Liver (tissue), 9 donors: ENCODE results near the gene CCDC88C. TPM values are rescaled to one million over a fixed set of nuclear protein-coding genes. Genes with fewer than 3 reads are reported as not detected.

Source experiments
- DNase-seq: peaks from one replicate; pipeline ENCODE4 v3.0.0-alpha.2; 2017; ENCODE audit warnings: low spot score
- H3K27ac ChIP-seq, 2 donors: one replicate each; pipeline ENCODE4 v1.7.0; 2013; ENCODE audit warnings: inconsistent platforms in 2 of 2, low read length in 2 of 2, control low read depth in 1 of 2, low read depth in 1 of 2, mild to moderate bottlenecking in 1 of 2
- H3K27me3 ChIP-seq, 4 donors: one replicate each; pipeline versions ENCODE4 v1.6.1 to v1.7.0; 2013; ENCODE audit warnings: low read length in 3 of 4, inconsistent platforms in 1 of 4, mild to moderate bottlenecking in 1 of 4, moderate library complexity in 1 of 4; ENCODE audit not compliant: control insufficient read depth in 4 of 4, insufficient read depth in 4 of 4
- H3K36me3 ChIP-seq, 4 donors: one replicate each; pipeline versions ENCODE4 v1.6.1 to v1.7.0; 2013; ENCODE audit warnings: low read length in 3 of 4, mild to moderate bottlenecking in 3 of 4, low read depth in 1 of 4, moderate library complexity in 1 of 4; ENCODE audit not compliant: control insufficient read depth in 4 of 4, insufficient read depth in 3 of 4
- H3K4me1 ChIP-seq, 4 donors: one replicate each; pipeline versions ENCODE4 v1.6.1 to v1.7.0; 2013; ENCODE audit warnings: low read length in 3 of 4, mild to moderate bottlenecking in 3 of 4, moderate library complexity in 1 of 4; ENCODE audit not compliant: control insufficient read depth in 4 of 4, insufficient read depth in 4 of 4
- H3K4me3 ChIP-seq, 3 donors: one replicate each; pipeline versions ENCODE4 v1.6.1 to v1.7.0; 2013; ENCODE audit warnings: low read length in 3 of 3, control low read depth in 1 of 3, low read depth in 1 of 3, mild to moderate bottlenecking in 1 of 3
- H3K9ac ChIP-seq, 2 donors: one replicate each; pipeline ENCODE4 v1.7.0; 2013; ENCODE audit warnings: low read length in 2 of 2, mild to moderate bottlenecking in 2 of 2, moderate library complexity in 2 of 2, control low read depth in 1 of 2, low read depth in 1 of 2
- H3K9me3 ChIP-seq, 4 donors: one replicate each; pipeline versions ENCODE4 v1.6.1 to v1.7.0; 2013; ENCODE audit warnings: low read length in 3 of 4; ENCODE audit not compliant: control insufficient read depth in 4 of 4
- CTCF ChIP-seq: fragments of 150-350 bp; IDR thresholded peaks from 2 replicates; pipeline ENCODE4 v1.5.1; 2017; ENCODE audit warnings: improper control_type of control experiment, low read depth, low read length; ENCODE audit not compliant: missing input control
- EGR1 ChIP-seq, 2 donors: IDR thresholded peaks; 2 replicates each; pipeline ENCODE4 v1.6.1; 2016 to 2018; ENCODE audit warnings: antibody characterized with exemption in 2 of 2, low read depth in 2 of 2
- FOXA1 ChIP-seq: IDR thresholded peaks from 2 replicates; pipeline ENCODE4 v1.6.1; 2016; ENCODE audit warnings: antibody characterized with exemption
- FOXA2 ChIP-seq: IDR thresholded peaks from 2 replicates; pipeline ENCODE4 v1.6.1; 2016; ENCODE audit warnings: antibody characterized with exemption
- HNF4A ChIP-seq, 2 donors: conservative IDR thresholded peaks; 2 replicates each; pipeline ENCODE4 v1.6.1; 2016; ENCODE audit warnings: antibody characterized with exemption in 2 of 2, mild to moderate bottlenecking in 2 of 2
- HNF4G ChIP-seq: IDR thresholded peaks from 2 replicates; pipeline ENCODE4 v1.6.1; 2016; ENCODE audit warnings: antibody characterized with exemption
- JUND ChIP-seq, 2 donors: IDR thresholded peaks; 2 replicates each; pipeline ENCODE4 v1.6.1; 2016; ENCODE audit warnings: antibody characterized with exemption in 2 of 2
- MAX ChIP-seq: IDR thresholded peaks from 2 replicates; pipeline ENCODE4 v1.6.1; 2016; ENCODE audit warnings: antibody characterized with exemption
- NR2F2 ChIP-seq: IDR thresholded peaks from 2 replicates; pipeline ENCODE4 v1.6.1; 2016; ENCODE audit warnings: antibody characterized with exemption
- RAD21 ChIP-seq, 2 donors: IDR thresholded peaks; 2 replicates each; pipeline ENCODE4 v1.6.1; 2016; ENCODE audit warnings: antibody characterized with exemption in 2 of 2, mild to moderate bottlenecking in 2 of 2
- REST ChIP-seq: IDR thresholded peaks from 2 replicates; pipeline ENCODE4 v1.6.1; 2016; ENCODE audit warnings: antibody characterized with exemption, mild to moderate bottlenecking
- RXRA ChIP-seq, 2 donors: IDR thresholded peaks; 2 replicates each; pipeline ENCODE4 v1.6.1; 2017 to 2018; ENCODE audit warnings: antibody characterized with exemption in 2 of 2, mild to moderate bottlenecking in 1 of 2
- SP1 ChIP-seq: IDR thresholded peaks from 2 replicates; pipeline ENCODE4 v1.6.1; 2018; ENCODE audit warnings: antibody characterized with exemption, mild to moderate bottlenecking
- TAF1 ChIP-seq: conservative IDR thresholded peaks from 2 replicates; pipeline ENCODE4 v1.6.1; 2016; ENCODE audit warnings: antibody characterized with exemption, mild to moderate bottlenecking
- YY1 ChIP-seq: IDR thresholded peaks from 2 replicates; pipeline ENCODE4 v1.6.1; 2016; ENCODE audit warnings: antibody characterized with exemption, mild to moderate bottlenecking
- ZBTB33 ChIP-seq: IDR thresholded peaks from 2 replicates; pipeline ENCODE4 v1.6.1; 2016; ENCODE audit warnings: antibody characterized with exemption
- WGBS: extraction: QIAGEN DNeasy Blood & Tissue Kit; methylation state at CpG from one replicate; pipeline ENCODE4 v1.1.7; 2013; 5-methylcytosine and 5-hydroxymethylcytosine counted together
- polyA plus RNA-seq, 2 donors: library from polyadenylated mRNA; stranded (reverse) in 1 of 2; unstranded in 1 of 2; fragments of 200-250 nt in 1 of 2; fragments of >200 nt in 1 of 2; fragmentation: Nextera tagmentation in 1 of 2; extraction: Ambion mirVana in 1 of 2; gene quantifications; one replicate each; pipeline versions ENCODE4 v1.2.1 to v1.2.3, GENCODE V29; 2013 to 2015
- total RNA-seq, 2 donors: library from RNA; depleted of rRNA; stranded (reverse); fragments of >200 nt; gene quantifications; one replicate each; pipeline ENCODE4 v1.2.3, GENCODE V29; 2014
- donor health status: healthy.
- donor health status: healthy.
- donor health status: healthy.
- donor health status: healthy.
- donor health status: healthy.

CCDC88C gene
- total and polyA plus RNA-seq, 4 donors: 1.3 to 10.8 (median 4.0) TPM

- H3K27ac ChIP-seq: no peak overlapping the region
- H3K9me3 ChIP-seq: no peaks in the 10 kb centered on the region
- peaks cover 0 to 51% (median 11%) of the 10 kb centered on the region in 4 donors for H3K36me3 ChIP-seq
- H3K4me1 ChIP-seq: no peaks in the 10 kb centered on the region
- TF ChIP-seq EGR1 (IDR thresholded peaks at IDR 0.05; ENCODE audit: low read depth in 2 of 2) (no peak), RXRA (IDR thresholded peaks at IDR 0.05) (no peak), SP1 (no peak), NR2F2 (no peak), REST (no peak), HNF4A (conservative IDR thresholded peaks at IDR 0.05) (no peak), HNF4G (no peak), RAD21 (IDR thresholded peaks at IDR 0.05) (no peak), ZBTB33 (no peak), MAX (no peak), YY1 (no peak), FOXA1 (no peak), FOXA2 (no peak)
- 95% methylated on average over 28 of the region's 28 CpGs for WGBS
- no peak overlapping the region for H3K9ac ChIP-seq
- no peak for DNase-seq
- no peaks in the 10 kb centered on the region for H3K27me3 ChIP-seq
- H3K4me3 ChIP-seq: no peak overlapping the region
Measured at GRCh38 chr14:91288876-91289275, 128.7 kb downstream of the CCDC88C start.

- H3K9me3 ChIP-seq: no peaks in the 10 kb centered on the region
- WGBS: 42% methylated on average over 7 of the region's 7 CpGs
- peak; percentile 84 for DNase-seq
- no peak overlapping the region for H3K27ac ChIP-seq
- H3K27me3 ChIP-seq: no peaks in the 10 kb centered on the region
- no peaks in the 10 kb centered on the region for H3K4me1 ChIP-seq
- peaks cover 0 to 49% (median 10%) of the 10 kb centered on the region in 4 donors for H3K36me3 ChIP-seq
- TF ChIP-seq MAX: no peak
- TF ChIP-seq JUND (IDR thresholded peaks at IDR 0.05): no peak
- no peak for TF ChIP-seq FOXA2
- TF ChIP-seq REST: no peak
- TF ChIP-seq CTCF: peak; percentile 96
- no peak for TF ChIP-seq NR2F2
- TF ChIP-seq SP1: no peak
- TF ChIP-seq FOXA1: no peak
- no peak for TF ChIP-seq YY1
- peak; percentile 89 to 94 for TF ChIP-seq RAD21 (IDR thresholded peaks at IDR 0.05)
- TF ChIP-seq TAF1: no peak
- no peak for TF ChIP-seq RXRA (IDR thresholded peaks at IDR 0.05)
- TF ChIP-seq ZBTB33: no peak
- TF ChIP-seq HNF4A (conservative IDR thresholded peaks at IDR 0.05): no peak
- no peak for TF ChIP-seq EGR1 (IDR thresholded peaks at IDR 0.05; ENCODE audit: low read depth in 2 of 2)
- no peak overlapping the region for H3K4me3 ChIP-seq
- no peak overlapping the region for H3K9ac ChIP-seq
Measured at GRCh38 chr14:91286530-91286937, 131.1 kb downstream of the CCDC88C start.
